GM23248 (cell line): ENCODE results near the gene ANP32B. TPM values are rescaled to one million over a fixed set of nuclear protein-coding genes. Genes with fewer than 3 reads are reported as not detected.

Experiments
- DNase-seq: peaks from one replicate; pipeline ENCODE4 v3.0.0-alpha.2; 2015
- H2AFZ ChIP-seq: fragments of 200-600 bp; sonication (generic); 2 replicates; pipeline ENCODE4 v1.6.1; 2016; ENCODE audit warnings: antibody characterized with exemption
- H3F3A ChIP-seq: fragments of 200-600 bp; sonication (generic); 2 replicates; pipeline ENCODE4 v1.6.1; 2016; ENCODE audit warnings: mild to moderate bottlenecking, antibody characterized with exemption, mixed run types; ENCODE audit not compliant: insufficient read depth
- H3K27ac ChIP-seq: fragments of 200-600 bp; sonication (generic); 2 replicates; pipeline ENCODE4 v1.5.1; 2016; ENCODE audit warnings: mild to moderate bottlenecking
- H3K27me3 ChIP-seq: fragments of 200-600 bp; sonication (generic); replicated peaks from 2 replicates; pipeline ENCODE4 v1.6.1; 2016; ENCODE audit warnings: mild to moderate bottlenecking; ENCODE audit not compliant: insufficient read depth
- H3K36me3 ChIP-seq: fragments of 200-600 bp; sonication (generic); 2 replicates; pipeline ENCODE4 v1.6.1; 2016; ENCODE audit warnings: low read depth, mild to moderate bottlenecking
- H3K4me1 ChIP-seq: fragments of 200-600 bp; sonication (generic); 2 replicates; pipeline ENCODE4 v1.6.1; 2016; ENCODE audit warnings: mild to moderate bottlenecking; ENCODE audit not compliant: insufficient read depth
- H3K4me2 ChIP-seq: fragments of 200-600 bp; sonication (generic); one replicate; pipeline ENCODE4 v1.6.1; 2016; ENCODE audit warnings: mild to moderate bottlenecking; ENCODE audit not compliant: unreplicated experiment
- H3K4me3 ChIP-seq: fragments of 200-600 bp; sonication (generic); 2 replicates; pipeline ENCODE4 v1.5.1; 2016; ENCODE audit warnings: mild to moderate bottlenecking
- H3K79me2 ChIP-seq: fragments of 200-600 bp; sonication (generic); 2 replicates; pipeline ENCODE4 v1.6.1; 2016; ENCODE audit warnings: mild to moderate bottlenecking; ENCODE audit not compliant: insufficient read depth
- H3K9ac ChIP-seq: fragments of 200-600 bp; sonication (generic); 2 replicates; pipeline ENCODE4 v1.6.1; 2016; ENCODE audit warnings: mild to moderate bottlenecking
- H3K9me2 ChIP-seq: fragments of 200-600 bp; sonication (generic); 2 replicates; pipeline ENCODE4 v1.6.1; 2016; ENCODE audit warnings: mixed run types, mild to moderate bottlenecking, moderate library complexity; ENCODE audit not compliant: insufficient read depth
- H3K9me3 ChIP-seq: fragments of 200-600 bp; sonication (generic); one replicate; pipeline ENCODE4 v1.6.1; 2017; ENCODE audit warnings: low read depth
- H4K20me1 ChIP-seq: fragments of 200-600 bp; sonication (generic); 2 replicates; pipeline ENCODE4 v1.6.0; 2016; ENCODE audit not compliant: insufficient read depth
- EZH2 ChIP-seq: fragments of 200-600 bp; sonication (generic); IDR thresholded peaks from 2 replicates; pipeline ENCODE4 v1.6.1; 2018; ENCODE audit warnings: antibody characterized with exemption, mild to moderate bottlenecking; ENCODE audit not compliant: insufficient read depth, poor library complexity, severe bottlenecking
- EZH2phosphoT487 ChIP-seq: fragments of 200-600 bp; sonication (generic); IDR thresholded peaks from 2 replicates; pipeline ENCODE4 v1.6.1; 2018; ENCODE audit warnings: antibody characterized with exemption, moderate library complexity, mild to moderate bottlenecking, low read depth; ENCODE audit not compliant: insufficient read depth
- WGBS, 2 experiments: methylation state at CpG; one replicate each; pipeline ENCODE4 v1.1.6; 2015 to 2017; ENCODE audit warnings: low lambda C conversion rate in 2 of 2, low coverage in 1 of 2; ENCODE audit errors: missing lambda C conversion rate in 2 of 2; 5-methylcytosine and 5-hydroxymethylcytosine counted together
- in situ Hi-C: fragments of 300-500 bp; cut with MboI; formaldehyde crosslinking; loops from 2 replicates; pipeline ENCODE4 v1.15.0; 2020
- polyA plus RNA-seq: library from polyadenylated mRNA; unstranded; fragments of >200 nt; fragmentation: Nextera tagmentation; extraction: Ambion mirVana; gene quantifications from 2 replicates; pipeline ENCODE4 v1.2.1, GENCODE V29; 2016
- small RNA-seq: library from RNA; depleted of rRNA; stranded (forward); fragments of <200 nt; gene quantifications from one replicate; pipeline ENCODE3, GENCODE V24; 2014; ENCODE audit warnings: low read depth, low replicate concordance
- total RNA-seq: library from RNA; depleted of rRNA; stranded (reverse); fragments of >200 nt; shearing (Covaris generic); gene quantifications from 2 replicates; pipeline ENCODE4 v1.2.3, GENCODE V29; 2014; rRNA removed

The ANP32B gene
- total and polyA plus RNA-seq, 2 experiments from 2014 or later, result 11.2 to 138 TPM

GRCh38 chr9:98062161-98062560 is 79.0 kb downstream of the ANP32B start:
- no peaks in the 10 kb centered on the region for H3F3A ChIP-seq
- no peaks in the 10 kb centered on the region for H3K27me3 ChIP-seq
- no peak overlapping the region for H3K27ac ChIP-seq
- no peaks in the 10 kb centered on the region for H3K9me3 ChIP-seq
- no peaks in the 10 kb centered on the region for H4K20me1 ChIP-seq
- H2AFZ ChIP-seq, result no peak overlapping the region
- peaks cover 94% of the 10 kb centered on the region for H3K79me2 ChIP-seq
- WGBS, 2 experiments, result 76 to 88% methylated on average over 3 of the region's 3 CpGs
- no peak overlapping the region for H3K4me2 ChIP-seq
- in situ Hi-C loops, result no loop called here
- DNase-seq, result no peak
- H3K9me2 ChIP-seq, result no peaks in the 10 kb centered on the region
- H3K36me3 ChIP-seq, result peaks cover 41% of the 10 kb centered on the region; the same call in 1 of the 2 replicates
- H3K4me1 ChIP-seq, result peaks cover 10% of the 10 kb centered on the region
- no peak for TF ChIP-seq EZH2
- TF ChIP-seq EZH2phosphoT487, result no peak
- H3K4me3 ChIP-seq, result no peak overlapping the region
- H3K9ac ChIP-seq, result no peak overlapping the region

- Histone ChIP-seq H3K27me3 (no peaks in the 10 kb centered on the region), H3K4me1 (no peaks in the 10 kb centered on the region), H3F3A (no peaks in the 10 kb centered on the region), H3K9ac (no peak overlapping the region), H3K4me3 (no peak overlapping the region), H3K4me2 (no peak overlapping the region), H2AFZ (no peak overlapping the region), H3K9me3 (no peaks in the 10 kb centered on the region), H3K27ac (no peak overlapping the region), H4K20me1 (no peaks in the 10 kb centered on the region), H3K36me3 (peaks cover 48% of the 10 kb centered on the region; the same call in 1 of the 2 replicates), H3K9me2 (no peaks in the 10 kb centered on the region), H3K79me2 (peaks cover 94% of the 10 kb centered on the region)
- in situ Hi-C loops, result no loop called here
- TF ChIP-seq EZH2phosphoT487, result no peak
- TF ChIP-seq EZH2, result no peak
- 93 to 94% methylated on average over 8 of the region's 8 CpGs for WGBS, 2 experiments
- DNase-seq, result no peak
These were observed 81.7 kb downstream of the ANP32B start for GRCh38 chr9:98064623-98065392.

Small RNA genes lying within 50 kb of the gene (small RNA-seq; reads per million reads assigned to genes)
- not detected for gene RNU6-918P

Other genes with a start within 250 kb of the ANP32B start
- gene FOXE1, start 130.1 kb upstream of the ANP32B start, total RNA-seq, result not detected in 2 replicates
- gene FOXE1, start 130.1 kb upstream of the ANP32B start, polyA plus RNA-seq, result not detected in 2 replicates
- 13.0 and 14.3 TPM in 2 replicates for gene TRMO, start 60.8 kb upstream of the ANP32B start, total RNA-seq
- gene TRMO, start 60.8 kb upstream of the ANP32B start, polyA plus RNA-seq, result 9.6 and 10.5 TPM in 2 replicates
- gene HEMGN, start 45.2 kb upstream of the ANP32B start, total RNA-seq, result not detected in 2 replicates
- gene HEMGN, start 45.2 kb upstream of the ANP32B start, polyA plus RNA-seq, result not detected in 2 replicates
- gene NANS, start 73.4 kb downstream of the ANP32B start, total RNA-seq, result 60.3 and 80.8 TPM in 2 replicates
- gene NANS, start 73.4 kb downstream of the ANP32B start, polyA plus RNA-seq, result 128 and 133 TPM in 2 replicates
- gene TRIM14, start 135.9 kb downstream of the ANP32B start, total RNA-seq, result 2.7 and 6.4 TPM in 2 replicates
- 7.8 and 8.0 TPM in 2 replicates for gene TRIM14, start 135.9 kb downstream of the ANP32B start, polyA plus RNA-seq
- gene CORO2A, start 209.3 kb downstream of the ANP32B start, total RNA-seq, result 0.86 and 1.5 TPM in 2 replicates
- 1.3 and 1.5 TPM in 2 replicates for gene CORO2A, start 209.3 kb downstream of the ANP32B start, polyA plus RNA-seq